ENCODE results near the gene PDCD4. TPM values are rescaled to one million over a fixed set of nuclear protein-coding genes. Genes with fewer than 3 reads are reported as not detected.

Gene PDCD4
- total and polyA plus RNA-seq, 2 of the 13 experiments (the other 11 are each of a cell fraction or from before 2014, with no cell fraction given): 22.8 to 56.2 TPM

DNA sequence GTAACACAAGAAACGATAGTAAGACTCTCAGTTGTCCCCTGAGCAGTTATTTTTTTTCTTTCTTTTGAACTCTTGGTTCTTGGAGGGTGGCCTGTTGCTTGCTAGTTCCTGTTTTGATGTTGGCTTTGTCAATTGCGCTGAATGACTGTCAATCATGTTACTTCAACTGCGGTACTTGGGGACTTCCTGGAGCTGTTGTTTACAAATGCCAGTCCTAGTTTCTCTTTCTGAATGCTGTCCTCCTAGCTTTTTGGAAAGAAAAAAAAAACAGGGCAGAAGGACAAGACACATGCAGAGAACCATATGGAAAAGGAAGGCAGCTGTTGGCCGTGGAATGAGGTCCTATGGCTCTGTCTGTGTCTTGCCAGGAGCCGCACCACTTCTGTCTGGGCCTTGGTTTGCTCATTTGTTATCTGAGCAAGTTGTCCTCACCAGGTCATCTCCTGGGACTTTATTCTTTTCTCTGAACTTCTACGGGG lies 7.0 kb upstream of the PDCD4 start (continued):
- TF ChIP-seq PHF5A (CRISPR knock-in tag; IDR thresholded peaks at IDR 0.05; ENCODE audit: low read depth, unreplicated experiment) (no peak), ELF1 (CRISPR knock-in tag; IDR thresholded peaks at IDR 0.05) (peak; percentile 78), FOXK1 (CRISPR knock-in tag; IDR thresholded peaks at IDR 0.05; ENCODE audit: borderline replicate concordance, low read depth) (peak; percentile 64; the same call in 1 of the 2 replicates), ATF7 (IDR thresholded peaks at IDR 0.05) (no peak), ATF7 (CRISPR knock-in tag; IDR thresholded peaks at IDR 0.05) (no peak), ZBTB7A (CRISPR knock-in tag; IDR thresholded peaks at IDR 0.05) (no peak), NFYB (CRISPR knock-in tag; IDR thresholded peaks at IDR 0.05) (peak; percentile 41; the same call in 1 of the 2 replicates), ZFX (CRISPR knock-in tag; IDR thresholded peaks at IDR 0.05; ENCODE audit: low read depth) (0 out of 2 replicates have a peak, but pooled peaks have one; percentile 30), KAT8 (CRISPR knock-in tag; IDR thresholded peaks at IDR 0.05) (peak; percentile 49), PLRG1 (conservative IDR thresholded peaks at IDR 0.05) (no peak)
- TF ChIP-seq, protein P1, sequence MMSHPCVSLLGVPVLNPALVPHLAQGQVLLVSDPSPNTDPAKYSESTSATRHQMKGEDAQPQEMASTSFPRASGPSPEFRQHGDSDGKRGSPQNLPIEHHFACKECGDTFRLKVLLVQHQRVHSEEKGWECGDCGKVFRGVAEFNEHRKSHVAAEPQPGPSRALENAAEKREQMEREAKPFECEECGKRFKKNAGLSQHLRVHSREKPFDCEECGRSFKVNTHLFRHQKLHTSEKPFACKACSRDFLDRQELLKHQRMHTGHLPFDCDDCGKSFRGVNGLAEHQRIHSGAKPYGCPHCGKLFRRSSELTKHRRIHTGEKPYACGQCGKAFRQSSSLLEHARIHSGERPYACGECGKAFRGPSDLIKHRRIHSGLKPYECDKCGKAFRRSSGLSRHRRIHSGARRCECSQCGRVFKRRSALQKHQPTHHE (CRISPR knock-in tag; IDR thresholded peaks at IDR 0.05; ENCODE audit: borderline replicate concordance): no peak
- TF ChIP-seq, protein P2, sequence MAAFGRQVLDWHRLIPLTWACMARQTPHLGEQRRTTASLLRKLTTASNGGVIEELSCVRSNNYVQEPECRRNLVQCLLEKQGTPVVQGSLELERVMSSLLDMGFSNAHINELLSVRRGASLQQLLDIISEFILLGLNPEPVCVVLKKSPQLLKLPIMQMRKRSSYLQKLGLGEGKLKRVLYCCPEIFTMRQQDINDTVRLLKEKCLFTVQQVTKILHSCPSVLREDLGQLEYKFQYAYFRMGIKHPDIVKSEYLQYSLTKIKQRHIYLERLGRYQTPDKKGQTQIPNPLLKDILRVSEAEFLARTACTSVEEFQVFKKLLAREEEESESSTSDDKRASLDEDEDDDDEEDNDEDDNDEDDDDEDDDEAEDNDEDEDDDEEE (CRISPR knock-in tag; IDR thresholded peaks at IDR 0.05): no peak
- TF ChIP-seq, protein P3, sequence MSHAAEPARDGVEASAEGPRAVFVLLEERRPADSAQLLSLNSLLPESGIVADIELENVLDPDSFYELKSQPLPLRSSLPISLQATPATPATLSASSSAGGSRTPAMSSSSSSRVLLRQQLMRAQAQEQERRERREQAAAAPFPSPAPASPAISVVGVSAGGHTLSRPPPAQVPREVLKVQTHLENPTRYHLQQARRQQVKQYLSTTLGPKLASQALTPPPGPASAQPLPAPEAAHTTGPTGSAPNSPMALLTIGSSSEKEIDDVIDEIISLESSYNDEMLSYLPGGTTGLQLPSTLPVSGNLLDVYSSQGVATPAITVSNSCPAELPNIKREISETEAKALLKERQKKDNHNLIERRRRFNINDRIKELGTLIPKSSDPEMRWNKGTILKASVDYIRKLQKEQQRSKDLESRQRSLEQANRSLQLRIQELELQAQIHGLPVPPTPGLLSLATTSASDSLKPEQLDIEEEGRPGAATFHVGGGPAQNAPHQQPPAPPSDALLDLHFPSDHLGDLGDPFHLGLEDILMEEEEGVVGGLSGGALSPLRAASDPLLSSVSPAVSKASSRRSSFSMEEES (CRISPR knock-in tag; IDR thresholded peaks at IDR 0.05): no peak
- TF ChIP-seq, protein P4, sequence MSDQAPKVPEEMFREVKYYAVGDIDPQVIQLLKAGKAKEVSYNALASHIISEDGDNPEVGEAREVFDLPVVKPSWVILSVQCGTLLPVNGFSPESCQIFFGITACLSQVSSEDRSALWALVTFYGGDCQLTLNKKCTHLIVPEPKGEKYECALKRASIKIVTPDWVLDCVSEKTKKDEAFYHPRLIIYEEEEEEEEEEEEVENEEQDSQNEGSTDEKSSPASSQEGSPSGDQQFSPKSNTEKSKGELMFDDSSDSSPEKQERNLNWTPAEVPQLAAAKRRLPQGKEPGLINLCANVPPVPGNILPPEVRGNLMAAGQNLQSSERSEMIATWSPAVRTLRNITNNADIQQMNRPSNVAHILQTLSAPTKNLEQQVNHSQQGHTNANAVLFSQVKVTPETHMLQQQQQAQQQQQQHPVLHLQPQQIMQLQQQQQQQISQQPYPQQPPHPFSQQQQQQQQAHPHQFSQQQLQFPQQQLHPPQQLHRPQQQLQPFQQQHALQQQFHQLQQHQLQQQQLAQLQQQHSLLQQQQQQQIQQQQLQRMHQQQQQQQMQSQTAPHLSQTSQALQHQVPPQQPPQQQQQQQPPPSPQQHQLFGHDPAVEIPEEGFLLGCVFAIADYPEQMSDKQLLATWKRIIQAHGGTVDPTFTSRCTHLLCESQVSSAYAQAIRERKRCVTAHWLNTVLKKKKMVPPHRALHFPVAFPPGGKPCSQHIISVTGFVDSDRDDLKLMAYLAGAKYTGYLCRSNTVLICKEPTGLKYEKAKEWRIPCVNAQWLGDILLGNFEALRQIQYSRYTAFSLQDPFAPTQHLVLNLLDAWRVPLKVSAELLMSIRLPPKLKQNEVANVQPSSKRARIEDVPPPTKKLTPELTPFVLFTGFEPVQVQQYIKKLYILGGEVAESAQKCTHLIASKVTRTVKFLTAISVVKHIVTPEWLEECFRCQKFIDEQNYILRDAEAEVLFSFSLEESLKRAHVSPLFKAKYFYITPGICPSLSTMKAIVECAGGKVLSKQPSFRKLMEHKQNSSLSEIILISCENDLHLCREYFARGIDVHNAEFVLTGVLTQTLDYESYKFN (CRISPR knock-in tag; conservative IDR thresholded peaks at IDR 0.05): 0 out of 2 replicates have a peak, but pooled peaks have one; percentile 9
- TF ChIP-seq, protein P5, sequence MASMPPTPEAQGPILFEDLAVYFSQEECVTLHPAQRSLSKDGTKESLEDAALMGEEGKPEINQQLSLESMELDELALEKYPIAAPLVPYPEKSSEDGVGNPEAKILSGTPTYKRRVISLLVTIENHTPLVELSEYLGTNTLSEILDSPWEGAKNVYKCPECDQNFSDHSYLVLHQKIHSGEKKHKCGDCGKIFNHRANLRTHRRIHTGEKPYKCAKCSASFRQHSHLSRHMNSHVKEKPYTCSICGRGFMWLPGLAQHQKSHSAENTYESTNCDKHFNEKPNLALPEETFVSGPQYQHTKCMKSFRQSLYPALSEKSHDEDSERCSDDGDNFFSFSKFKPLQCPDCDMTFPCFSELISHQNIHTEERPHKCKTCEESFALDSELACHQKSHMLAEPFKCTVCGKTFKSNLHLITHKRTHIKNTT (CRISPR knock-in tag; IDR thresholded peaks at IDR 0.05): no peak
- TF ChIP-seq, protein P6, sequence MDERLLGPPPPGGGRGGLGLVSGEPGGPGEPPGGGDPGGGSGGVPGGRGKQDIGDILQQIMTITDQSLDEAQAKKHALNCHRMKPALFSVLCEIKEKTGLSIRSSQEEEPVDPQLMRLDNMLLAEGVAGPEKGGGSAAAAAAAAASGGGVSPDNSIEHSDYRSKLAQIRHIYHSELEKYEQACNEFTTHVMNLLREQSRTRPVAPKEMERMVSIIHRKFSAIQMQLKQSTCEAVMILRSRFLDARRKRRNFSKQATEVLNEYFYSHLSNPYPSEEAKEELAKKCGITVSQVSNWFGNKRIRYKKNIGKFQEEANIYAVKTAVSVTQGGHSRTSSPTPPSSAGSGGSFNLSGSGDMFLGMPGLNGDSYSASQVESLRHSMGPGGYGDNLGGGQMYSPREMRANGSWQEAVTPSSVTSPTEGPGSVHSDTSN (CRISPR knock-in tag; IDR thresholded peaks at IDR 0.05): peak; percentile 84
- TF ChIP-seq, protein P7, sequence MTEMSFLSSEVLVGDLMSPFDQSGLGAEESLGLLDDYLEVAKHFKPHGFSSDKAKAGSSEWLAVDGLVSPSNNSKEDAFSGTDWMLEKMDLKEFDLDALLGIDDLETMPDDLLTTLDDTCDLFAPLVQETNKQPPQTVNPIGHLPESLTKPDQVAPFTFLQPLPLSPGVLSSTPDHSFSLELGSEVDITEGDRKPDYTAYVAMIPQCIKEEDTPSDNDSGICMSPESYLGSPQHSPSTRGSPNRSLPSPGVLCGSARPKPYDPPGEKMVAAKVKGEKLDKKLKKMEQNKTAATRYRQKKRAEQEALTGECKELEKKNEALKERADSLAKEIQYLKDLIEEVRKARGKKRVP (CRISPR knock-in tag; IDR thresholded peaks at IDR 0.05): no peak
- TF ChIP-seq, protein P8, sequence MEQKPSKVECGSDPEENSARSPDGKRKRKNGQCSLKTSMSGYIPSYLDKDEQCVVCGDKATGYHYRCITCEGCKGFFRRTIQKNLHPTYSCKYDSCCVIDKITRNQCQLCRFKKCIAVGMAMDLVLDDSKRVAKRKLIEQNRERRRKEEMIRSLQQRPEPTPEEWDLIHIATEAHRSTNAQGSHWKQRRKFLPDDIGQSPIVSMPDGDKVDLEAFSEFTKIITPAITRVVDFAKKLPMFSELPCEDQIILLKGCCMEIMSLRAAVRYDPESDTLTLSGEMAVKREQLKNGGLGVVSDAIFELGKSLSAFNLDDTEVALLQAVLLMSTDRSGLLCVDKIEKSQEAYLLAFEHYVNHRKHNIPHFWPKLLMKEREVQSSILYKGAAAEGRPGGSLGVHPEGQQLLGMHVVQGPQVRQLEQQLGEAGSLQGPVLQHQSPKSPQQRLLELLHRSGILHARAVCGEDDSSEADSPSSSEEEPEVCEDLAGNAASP (CRISPR knock-in tag; IDR thresholded peaks at IDR 0.05; ENCODE audit: borderline replicate concordance): no peak
